ENCODE results near the gene ZNF831.
A peak's percentile ranks its signal among the peaks of the same experiment; 100 is the strongest.

ZNF831 gene

GRCh38 chr20:59223182-59223601 is 59.6 kb downstream of the ZNF831 start:
- no peak overlapping the region for H3K27ac ChIP-seq (ENCODE audit: low read depth, low read length)
- no peaks in the 10 kb centered on the region for H3F3A ChIP-seq (ENCODE audit: control insufficient read depth, insufficient read depth)
- peaks cover 11% of the 10 kb centered on the region for H3K4me1 ChIP-seq (ENCODE audit: control insufficient read depth, low read length)
- H3K27me3 ChIP-seq (ENCODE audit: control insufficient read depth, low read length) = 0 out of 2 replicates have a peak, but pooled peaks cover 4% of the 10 kb centered on the region
- H3K36me3 ChIP-seq (ENCODE audit: control insufficient read depth, low read length) = no peaks in the 10 kb centered on the region
- no peak for TF ChIP-seq EZH2phosphoT487 (IDR thresholded peaks at IDR 0.05; ENCODE audit: borderline replicate concordance, low read length)
- TF ChIP-seq CTCF (IDR thresholded peaks at IDR 0.05; ENCODE audit: low read depth, low read length, poor library complexity, severe bottlenecking) = no peak
- no peaks in the 10 kb centered on the region for H3K9me3 ChIP-seq (ENCODE audit: control insufficient read depth, insufficient read depth, low read length)
- no peaks in the 10 kb centered on the region for H4K20me1 ChIP-seq (ENCODE audit: control insufficient read depth, insufficient read depth, low read depth, low read length)
- H3K9me2 ChIP-seq (replicated peaks; ENCODE audit: control insufficient read depth, low read length) = no peaks in the 10 kb centered on the region
- peak overlapping the region; percentile 81; the same call in 1 of the 2 replicates for H3K4me2 ChIP-seq (ENCODE audit: low read length)
- H3K79me2 ChIP-seq (ENCODE audit: control insufficient read depth, low read length) = no peaks in the 10 kb centered on the region
- 0 out of 2 replicates have a peak overlapping the region, but pooled peaks have one; percentile 70 for H3K4me3 ChIP-seq (ENCODE audit: low read length)

GRCh38 chr20:59223750-59224149 is 60.1 kb downstream of the ZNF831 start:
- H3K4me3 ChIP-seq (ENCODE audit: low read length) = no peak overlapping the region
- H4K20me1 ChIP-seq (ENCODE audit: control insufficient read depth, insufficient read depth, low read depth, low read length) = no peaks in the 10 kb centered on the region
- H3K79me2 ChIP-seq (ENCODE audit: control insufficient read depth, low read length) = no peaks in the 10 kb centered on the region
- H3K27ac ChIP-seq (ENCODE audit: low read depth, low read length) = no peak overlapping the region
- H3K4me2 ChIP-seq (ENCODE audit: low read length) = no peak overlapping the region
- 0 out of 2 replicates have a peak, but pooled peaks cover 4% of the 10 kb centered on the region for H3K27me3 ChIP-seq (ENCODE audit: control insufficient read depth, low read length)
- H3K9me2 ChIP-seq (replicated peaks; ENCODE audit: control insufficient read depth, low read length) = no peaks in the 10 kb centered on the region
- H3K4me1 ChIP-seq (ENCODE audit: control insufficient read depth, low read length) = peaks cover 11% of the 10 kb centered on the region
- H3F3A ChIP-seq (ENCODE audit: control insufficient read depth, insufficient read depth) = no peaks in the 10 kb centered on the region
- H3K36me3 ChIP-seq (ENCODE audit: control insufficient read depth, low read length) = no peaks in the 10 kb centered on the region
- TF ChIP-seq EZH2phosphoT487 (IDR thresholded peaks at IDR 0.05; ENCODE audit: borderline replicate concordance, low read length) = no peak
- TF ChIP-seq CTCF (IDR thresholded peaks at IDR 0.05; ENCODE audit: low read depth, low read length, poor library complexity, severe bottlenecking) = no peak
- H3K9me3 ChIP-seq (ENCODE audit: control insufficient read depth, insufficient read depth, low read length) = no peaks in the 10 kb centered on the region

GRCh38 chr20:59224236-59224635 is 60.6 kb downstream of the ZNF831 start:
- no peak overlapping the region for H3K27ac ChIP-seq (ENCODE audit: low read depth, low read length)
- H3F3A ChIP-seq (ENCODE audit: control insufficient read depth, insufficient read depth) = no peaks in the 10 kb centered on the region

More at GRCh38 chr20:59224236-59224635, 60.6 kb downstream of the ZNF831 start:
- H3K9me2 ChIP-seq (replicated peaks; ENCODE audit: control insufficient read depth, low read length) = no peaks in the 10 kb centered on the region
- H3K79me2 ChIP-seq (ENCODE audit: control insufficient read depth, low read length) = no peaks in the 10 kb centered on the region
- peaks cover 11% of the 10 kb centered on the region for H3K4me1 ChIP-seq (ENCODE audit: control insufficient read depth, low read length)
- H3K9me3 ChIP-seq (ENCODE audit: control insufficient read depth, insufficient read depth, low read length) = no peaks in the 10 kb centered on the region
- H3K4me3 ChIP-seq (ENCODE audit: low read length) = no peak overlapping the region
- no peak overlapping the region for H3K4me2 ChIP-seq (ENCODE audit: low read length)
- H3K36me3 ChIP-seq (ENCODE audit: control insufficient read depth, low read length) = no peaks in the 10 kb centered on the region
- no peak for TF ChIP-seq CTCF (IDR thresholded peaks at IDR 0.05; ENCODE audit: low read depth, low read length, poor library complexity, severe bottlenecking)
- no peak for TF ChIP-seq EZH2phosphoT487 (IDR thresholded peaks at IDR 0.05; ENCODE audit: borderline replicate concordance, low read length)
- no peaks in the 10 kb centered on the region for H4K20me1 ChIP-seq (ENCODE audit: control insufficient read depth, insufficient read depth, low read depth, low read length)
- 0 out of 2 replicates have a peak, but pooled peaks cover 4% of the 10 kb centered on the region for H3K27me3 ChIP-seq (ENCODE audit: control insufficient read depth, low read length)
